Loucy (cell line): ENCODE results near the gene ITGB5.

ENCODE experiments used
- H2AFZ ChIP-seq: fragments of 200-600 bp; sonication (generic); 2 replicates; pipeline ENCODE4 v1.6.0; 2016; ENCODE audit warnings: antibody characterized with exemption, mild to moderate bottlenecking, low read length, moderate library complexity
- H3F3A ChIP-seq: fragments of 200-600 bp; 2 replicates; pipeline ENCODE4 v1.6.0; 2016; ENCODE audit warnings: antibody characterized with exemption, low read depth, mild to moderate bottlenecking
- H3K27me3 ChIP-seq: fragments of 200-600 bp; sonication (generic); 2 replicates; pipeline ENCODE4 v1.6.1; 2014; ENCODE audit warnings: low read length, mild to moderate bottlenecking; ENCODE audit not compliant: insufficient read depth, poor library complexity, severe bottlenecking
- H3K36me3 ChIP-seq: fragments of 200-600 bp; sonication (generic); 2 replicates; pipeline ENCODE4 v1.6.1; 2016; ENCODE audit warnings: low read length; ENCODE audit not compliant: insufficient read depth
- H3K4me1 ChIP-seq: fragments of 200-600 bp; sonication (generic); 2 replicates; pipeline ENCODE4 v1.5.1; 2014; ENCODE audit warnings: low read length, mild to moderate bottlenecking; ENCODE audit not compliant: insufficient read depth, poor library complexity, severe bottlenecking
- H3K4me2 ChIP-seq: fragments of 200-600 bp; sonication (generic); 2 replicates; pipeline ENCODE4 v1.6.0; 2014; ENCODE audit warnings: antibody characterized with exemption, low read length, low read depth, mild to moderate bottlenecking; ENCODE audit not compliant: poor library complexity, severe bottlenecking
- H3K4me3 ChIP-seq: fragments of 200-600 bp; sonication (generic); 2 replicates; pipeline ENCODE4 v1.5.1; 2014; ENCODE audit warnings: low read length, mild to moderate bottlenecking, mixed read lengths; ENCODE audit not compliant: poor library complexity, severe bottlenecking
- H3K79me2 ChIP-seq: fragments of 200-600 bp; sonication (generic); 2 replicates; pipeline ENCODE4 v1.6.1; 2014; ENCODE audit warnings: low read length; ENCODE audit not compliant: insufficient read depth
- H3K9ac ChIP-seq: fragments of 200-600 bp; sonication (generic); 2 replicates; pipeline ENCODE4 v1.6.0; 2014; ENCODE audit warnings: mild to moderate bottlenecking, low read depth, low read length, moderate library complexity; ENCODE audit not compliant: poor library complexity, severe bottlenecking
- H3K9me2 ChIP-seq: fragments of 200-600 bp; sonication (generic); replicated peaks from 2 replicates; pipeline ENCODE4 v1.6.1; 2016; ENCODE audit warnings: low read depth, low read length, mixed read lengths
- H3K9me3 ChIP-seq: fragments of 200-600 bp; sonication (generic); 2 replicates; pipeline ENCODE4 v1.6.1; 2014; ENCODE audit warnings: mild to moderate bottlenecking, antibody characterized with exemption, low read length, low read depth; ENCODE audit not compliant: insufficient read depth
- H4K20me1 ChIP-seq: fragments of 200-600 bp; sonication (generic); 2 replicates; pipeline ENCODE4 v1.6.0; 2014; ENCODE audit warnings: antibody characterized with exemption, low read length, mild to moderate bottlenecking; ENCODE audit not compliant: insufficient read depth, poor library complexity, severe bottlenecking
- CTCF ChIP-seq: fragments of 200-600 bp; sonication (generic); conservative IDR thresholded peaks from 2 replicates; pipeline ENCODE4 v1.5.1; 2014; ENCODE audit warnings: mild to moderate bottlenecking, antibody characterized with exemption, low read length
- EZH2phosphoT487 ChIP-seq: fragments of 200-600 bp; IDR thresholded peaks from 2 replicates; pipeline ENCODE4 v1.6.1; 2018; ENCODE audit warnings: antibody characterized with exemption, mild to moderate bottlenecking, moderate library complexity, borderline replicate concordance

Gene ITGB5

DNA sequence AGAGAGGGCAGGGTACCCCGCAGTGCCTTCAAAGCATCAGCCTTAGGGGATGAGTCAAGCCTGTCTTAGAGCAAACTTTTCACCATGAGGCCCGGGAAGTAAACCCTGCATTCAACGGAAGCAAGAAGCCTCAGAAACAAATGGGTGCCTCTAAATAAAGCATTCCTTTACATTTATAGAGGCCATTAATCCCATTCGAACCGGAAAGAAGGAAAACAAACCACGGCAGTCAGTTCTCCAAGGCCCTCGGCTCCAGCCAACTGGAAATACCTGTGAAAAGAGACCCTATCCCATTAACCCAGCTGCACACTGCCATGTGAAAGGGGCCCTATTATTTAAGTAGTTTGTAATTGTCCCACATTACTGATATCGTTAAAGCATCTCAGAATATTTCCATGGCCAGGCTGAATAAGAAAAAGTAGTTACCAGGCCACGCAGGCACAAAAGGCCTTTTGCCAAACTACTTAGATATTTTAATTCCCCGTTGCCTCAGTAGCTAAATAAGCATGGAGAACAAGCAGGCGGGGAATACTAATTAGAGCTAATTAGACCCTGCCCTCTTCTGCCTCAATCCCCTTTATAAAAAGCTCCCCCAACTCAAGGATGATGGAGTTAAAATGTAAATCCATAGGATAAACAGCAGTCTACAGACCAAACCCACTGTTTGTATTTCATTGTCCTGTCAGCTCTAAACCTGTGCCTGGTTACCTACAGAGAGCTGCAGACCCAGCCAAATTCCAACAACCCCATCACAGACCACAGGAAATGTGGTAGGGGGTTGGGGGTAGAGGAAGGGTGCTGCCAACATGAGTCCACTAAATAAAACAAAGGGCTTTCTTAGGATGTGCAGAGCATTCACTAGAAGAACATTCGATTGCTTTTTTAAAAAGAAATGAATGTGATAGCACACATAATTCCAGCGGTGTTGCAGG is 4.1 kb downstream of the ITGB5 start:
- H3K9ac ChIP-seq, result no peak overlapping the region
- no peaks in the 10 kb centered on the region for H3K79me2 ChIP-seq
- no peaks in the 10 kb centered on the region for H4K20me1 ChIP-seq
- TF ChIP-seq CTCF (no peak), EZH2phosphoT487 (no peak)
- H3K4me2 ChIP-seq, result no peak overlapping the region
- no peaks in the 10 kb centered on the region for H3K9me3 ChIP-seq
- no peaks in the 10 kb centered on the region for H3K4me1 ChIP-seq
- no peak overlapping the region for H3K4me3 ChIP-seq
- H3K27me3 ChIP-seq, result no peaks in the 10 kb centered on the region
- H3K9me2 ChIP-seq, result no peaks in the 10 kb centered on the region
- no peak overlapping the region for H2AFZ ChIP-seq
- no peaks in the 10 kb centered on the region for H3K36me3 ChIP-seq
- H3F3A ChIP-seq, result no peaks in the 10 kb centered on the region

DNA sequence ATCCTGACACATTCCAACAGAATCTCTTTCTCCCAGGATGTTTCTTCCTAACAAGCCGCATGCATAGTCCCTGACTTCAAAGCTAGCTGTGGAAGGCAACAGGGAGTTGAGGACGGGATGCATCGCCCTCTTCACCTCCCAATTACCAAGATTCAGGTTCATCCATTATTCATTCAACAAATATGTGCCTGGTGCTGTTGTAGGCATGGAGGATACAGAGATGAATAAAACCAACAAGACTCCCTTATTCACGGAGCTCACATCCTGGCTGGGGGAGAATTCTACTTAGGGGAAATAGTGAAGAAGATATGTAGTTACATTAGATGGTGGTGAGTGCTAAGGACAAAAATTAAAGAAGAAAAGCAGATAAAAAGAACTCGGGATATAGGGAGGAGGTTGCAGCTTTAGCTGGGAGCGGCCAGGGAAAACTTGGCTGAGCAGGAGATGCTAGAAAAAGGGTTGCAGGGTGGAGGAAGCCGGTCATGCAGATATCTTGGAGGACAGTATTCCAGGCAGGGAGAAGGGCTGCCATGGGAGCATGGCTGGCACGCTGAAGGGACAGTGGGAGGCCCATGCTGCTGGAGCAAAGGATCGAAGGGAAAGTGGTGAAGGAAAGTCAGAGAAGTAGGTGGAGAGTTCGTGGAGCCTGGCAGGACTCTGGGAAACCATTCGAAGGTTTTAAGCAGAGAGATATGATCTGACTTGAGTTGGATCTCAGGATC is 5.0 kb downstream of the ITGB5 start:
- no peaks in the 10 kb centered on the region for H3K27me3 ChIP-seq
- H3K4me1 ChIP-seq, result no peaks in the 10 kb centered on the region
- no peak overlapping the region for H3K4me2 ChIP-seq
- no peak overlapping the region for H2AFZ ChIP-seq
- no peak overlapping the region for H3K4me3 ChIP-seq
- no peaks in the 10 kb centered on the region for H3K9me3 ChIP-seq
- H4K20me1 ChIP-seq, result no peaks in the 10 kb centered on the region
- no peaks in the 10 kb centered on the region for H3K36me3 ChIP-seq
- H3K79me2 ChIP-seq, result no peaks in the 10 kb centered on the region
- TF ChIP-seq EZH2phosphoT487, result no peak
- no peak for TF ChIP-seq CTCF
- no peak overlapping the region for H3K9ac ChIP-seq
- H3K9me2 ChIP-seq, result no peaks in the 10 kb centered on the region
- H3F3A ChIP-seq, result no peaks in the 10 kb centered on the region

GRCh38 chr3:124879337-124879680 is 7.9 kb downstream of the ITGB5 start:
- Histone ChIP-seq H3K4me1 (no peaks in the 10 kb centered on the region), H3K9ac (no peak overlapping the region), H3K9me3 (no peaks in the 10 kb centered on the region), H3K36me3 (no peaks in the 10 kb centered on the region), H3K4me2 (no peak overlapping the region), H3F3A (no peaks in the 10 kb centered on the region), H3K27me3 (no peaks in the 10 kb centered on the region), H4K20me1 (no peaks in the 10 kb centered on the region), H3K4me3 (no peak overlapping the region), H3K9me2 (no peaks in the 10 kb centered on the region), H2AFZ (no peak overlapping the region), H3K79me2 (no peaks in the 10 kb centered on the region)
- TF ChIP-seq EZH2phosphoT487 (no peak), CTCF (no peak)
